ENCODE measurements around the gene NT5C1A.

NT5C1A gene

GRCh38 chr1:39689214-39689613 is 17.3 kb upstream of the NT5C1A start:
- no peak for DNase-seq

- DNase-seq, result no peak
Measured at GRCh38 chr1:39688706-39689105, 16.8 kb upstream of the NT5C1A start.

- no peak for DNase-seq
Measured at GRCh38 chr1:39687243-39687642, 15.3 kb upstream of the NT5C1A start.

GRCh38 chr1:39685071-39685470 is 13.2 kb upstream of the NT5C1A start:
- no peak for DNase-seq

GRCh38 chr1:39684313-39684664 is 12.4 kb upstream of the NT5C1A start:
- no peak for DNase-seq

GRCh38 chr1:39683591-39684312 is 11.8 kb upstream of the NT5C1A start:
- DNase-seq, result no peak

- DNase-seq, result no peak
Measured at GRCh38 chr1:39681999-39682398, 10.1 kb upstream of the NT5C1A start.

GRCh38 chr1:39681294-39681693 is 9.4 kb upstream of the NT5C1A start:
- DNase-seq, result no peak

- no peak for DNase-seq
Measured at GRCh38 chr1:39680751-39681150, 8.8 kb upstream of the NT5C1A start.

GRCh38 chr1:39679821-39680220 is 7.9 kb upstream of the NT5C1A start:
- DNase-seq, result no peak

- no peak for DNase-seq
Measured at GRCh38 chr1:39678889-39679288, 7.0 kb upstream of the NT5C1A start.

- no peak for DNase-seq
Measured at GRCh38 chr1:39677645-39678044, 5.7 kb upstream of the NT5C1A start.

- no peak for DNase-seq
Measured at GRCh38 chr1:39676948-39677548, 5.1 kb upstream of the NT5C1A start.

- peak in 1 of 2 experiments; percentile 10 for DNase-seq
Measured at GRCh38 chr1:39675220-39675619, 3.3 kb upstream of the NT5C1A start.

- no peak for DNase-seq
Measured at GRCh38 chr1:39673215-39673614, 1.3 kb upstream of the NT5C1A start.

GRCh38 chr1:39672551-39672947 is 642 bp upstream of the NT5C1A start:
- DNase-seq, result peak in 1 of 2 experiments; percentile 34

- DNase-seq, result peak in 1 of 2 experiments; percentile 27
Measured at GRCh38 chr1:39671433-39671792, 494 bp downstream of the NT5C1A start.

GRCh38 chr1:39670689-39671088 is 1.2 kb downstream of the NT5C1A start:
- no peak for DNase-seq

GRCh38 chr1:39668894-39669293 is 3.0 kb downstream of the NT5C1A start:
- DNase-seq, result no peak

- DNase-seq, result no peak
Measured at GRCh38 chr1:39668111-39668510, 3.8 kb downstream of the NT5C1A start.

- DNase-seq, result no peak
Measured at GRCh38 chr1:39666772-39667171, 5.1 kb downstream of the NT5C1A start.

- no peak for DNase-seq
Measured at GRCh38 chr1:39663559-39663958, 8.3 kb downstream of the NT5C1A start.

GRCh38 chr1:39662861-39663260 is 9.0 kb downstream of the NT5C1A start:
- DNase-seq, result no peak

GRCh38 chr1:39659538-39659937 is 12.4 kb downstream of the NT5C1A start:
- no peak for DNase-seq

- peak in 1 of 2 experiments; percentile 14 for DNase-seq
Measured at GRCh38 chr1:39659110-39659509, 12.8 kb downstream of the NT5C1A start.

Data from NCI-H524 (cell line).